ENCODE measurements around the gene RAP1GAP2.

DNA sequence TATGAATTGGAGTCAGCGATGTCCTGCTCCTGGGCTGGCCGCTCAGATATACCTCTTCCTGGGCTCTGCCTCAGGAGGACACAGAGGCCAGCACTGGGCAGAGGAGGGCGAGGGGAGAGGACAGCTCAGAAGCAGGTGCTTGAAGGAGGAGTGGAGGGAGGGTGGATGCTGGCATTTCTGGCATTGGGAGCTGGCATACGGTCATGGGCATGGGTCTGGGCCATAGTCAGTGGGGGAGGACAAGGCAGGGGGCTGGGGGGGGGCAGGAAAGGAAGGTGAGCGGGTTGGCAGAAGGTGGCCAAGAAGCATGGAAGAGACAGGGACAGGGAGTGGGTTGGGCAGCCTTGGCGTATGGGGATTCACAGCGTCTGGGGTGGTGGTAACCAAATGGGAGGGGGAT, 16.7 kb upstream of the RAP1GAP2 start:
- TF ChIP-seq, protein P1, sequence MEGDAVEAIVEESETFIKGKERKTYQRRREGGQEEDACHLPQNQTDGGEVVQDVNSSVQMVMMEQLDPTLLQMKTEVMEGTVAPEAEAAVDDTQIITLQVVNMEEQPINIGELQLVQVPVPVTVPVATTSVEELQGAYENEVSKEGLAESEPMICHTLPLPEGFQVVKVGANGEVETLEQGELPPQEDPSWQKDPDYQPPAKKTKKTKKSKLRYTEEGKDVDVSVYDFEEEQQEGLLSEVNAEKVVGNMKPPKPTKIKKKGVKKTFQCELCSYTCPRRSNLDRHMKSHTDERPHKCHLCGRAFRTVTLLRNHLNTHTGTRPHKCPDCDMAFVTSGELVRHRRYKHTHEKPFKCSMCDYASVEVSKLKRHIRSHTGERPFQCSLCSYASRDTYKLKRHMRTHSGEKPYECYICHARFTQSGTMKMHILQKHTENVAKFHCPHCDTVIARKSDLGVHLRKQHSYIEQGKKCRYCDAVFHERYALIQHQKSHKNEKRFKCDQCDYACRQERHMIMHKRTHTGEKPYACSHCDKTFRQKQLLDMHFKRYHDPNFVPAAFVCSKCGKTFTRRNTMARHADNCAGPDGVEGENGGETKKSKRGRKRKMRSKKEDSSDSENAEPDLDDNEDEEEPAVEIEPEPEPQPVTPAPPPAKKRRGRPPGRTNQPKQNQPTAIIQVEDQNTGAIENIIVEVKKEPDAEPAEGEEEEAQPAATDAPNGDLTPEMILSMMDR (IDR thresholded peaks at IDR 0.05): no peak
- TF ChIP-seq POLR2A (IDR thresholded peaks at IDR 0.05): no peak

Data from heart left ventricle (tissue), 13 donors.